Measurements from ENCODE around the gene RNPEPL1.
A peak's percentile ranks its signal among the peaks of the same experiment; 100 is the strongest.

Gene RNPEPL1

GRCh38 chr2:240586919-240587800 lies 18.9 kb downstream of the RNPEPL1 start:
- peak in 1 of 2 donors; percentile 37 for DNase-seq
- Histone ChIP-seq H3K9me3 (no peaks in the 10 kb centered on the region), H3K36me3 (peaks cover 0 to 29% (median 19%) of the 10 kb centered on the region in 3 donors), H3K27ac (peak overlapping the region; percentile 83 to 93), H3K4me1 (peaks cover 6 to 38% (median 33%) of the 10 kb centered on the region in 4 donors), H3K4me3 (peak overlapping the region; percentile 82 to 87), H3K27me3 (no peaks in the 10 kb centered on the region)
- no peak for TF ChIP-seq CTCF (IDR thresholded peaks at IDR 0.05)
- intact Hi-C loops (cut with DNase I; ENCODE audit: low total_unique reads), result loop anchor here (5.0 kb wide), 1 partner anchor 560 kb away; the partner anchor contains the start of gene NDUFA10

DNA sequence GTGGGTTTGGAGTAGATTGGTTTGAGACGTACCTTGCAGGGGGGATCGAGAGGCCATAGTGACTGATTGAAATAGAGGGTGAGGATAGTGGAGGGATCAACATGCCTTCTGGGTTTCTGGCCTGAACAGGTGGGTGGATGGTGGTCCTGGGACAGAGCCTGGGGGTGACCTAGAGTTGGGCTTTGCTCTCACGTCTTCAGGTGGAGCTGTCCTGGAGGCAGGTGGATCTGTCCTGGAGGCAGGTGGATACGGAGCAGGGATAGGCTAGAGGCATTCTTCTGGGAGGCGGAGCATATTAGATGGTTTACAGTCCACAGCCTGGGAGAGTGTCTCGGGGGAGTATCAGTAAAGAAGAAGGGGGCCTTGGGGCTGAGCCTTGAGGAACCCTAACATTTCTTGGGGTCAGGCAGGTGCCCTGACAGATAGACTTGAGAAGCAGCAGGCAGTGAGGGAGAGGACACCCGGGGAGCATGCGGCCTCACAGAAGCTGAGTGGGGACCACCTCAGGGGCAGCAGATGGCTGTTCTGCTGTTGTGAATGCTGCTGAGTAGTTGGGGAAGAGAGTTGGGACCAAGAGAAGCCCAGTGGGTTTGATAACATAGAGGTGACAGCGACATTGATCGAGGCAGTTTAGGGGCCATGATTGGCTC lies 19.8 kb downstream of the RNPEPL1 start:
- peak overlapping the region; percentile 82 to 87 for H3K4me3 ChIP-seq
- H3K27ac ChIP-seq, result no peak overlapping the region
- peak in 1 of 2 donors; percentile 37 for DNase-seq
- TF ChIP-seq CTCF (IDR thresholded peaks at IDR 0.05), result no peak
- H3K36me3 ChIP-seq, result peaks cover 0 to 38% (median 28%) of the 10 kb centered on the region in 3 donors
- no peaks in the 10 kb centered on the region for H3K27me3 ChIP-seq
- peaks cover 6 to 38% (median 33%) of the 10 kb centered on the region in 4 donors for H3K4me1 ChIP-seq
- intact Hi-C loops (cut with DNase I; ENCODE audit: low total_unique reads), result loop anchor here (5.0 kb wide), 1 partner anchor 561 kb away; the partner anchor contains the start of gene NDUFA10
- H3K9me3 ChIP-seq, result no peaks in the 10 kb centered on the region

- no peaks in the 10 kb centered on the region for H3K27me3 ChIP-seq
- peaks cover 0 to 43% (median 28%) of the 10 kb centered on the region in 3 donors for H3K36me3 ChIP-seq
- no peak for DNase-seq
- H3K4me1 ChIP-seq, result peaks cover 6 to 37% (median 33%) of the 10 kb centered on the region in 4 donors
- intact Hi-C loops (cut with DNase I; ENCODE audit: low total_unique reads), result loop anchor here (5.0 kb wide), 1 partner anchor 561 kb away; the partner anchor contains the start of gene NDUFA10
- no peaks in the 10 kb centered on the region for H3K9me3 ChIP-seq
- no peak overlapping the region for H3K27ac ChIP-seq
- no peak overlapping the region for H3K4me3 ChIP-seq
- TF ChIP-seq CTCF (IDR thresholded peaks at IDR 0.05), result no peak
Observed at GRCh38 chr2:240588669-240589068, 20.4 kb downstream of the RNPEPL1 start.

DNA sequence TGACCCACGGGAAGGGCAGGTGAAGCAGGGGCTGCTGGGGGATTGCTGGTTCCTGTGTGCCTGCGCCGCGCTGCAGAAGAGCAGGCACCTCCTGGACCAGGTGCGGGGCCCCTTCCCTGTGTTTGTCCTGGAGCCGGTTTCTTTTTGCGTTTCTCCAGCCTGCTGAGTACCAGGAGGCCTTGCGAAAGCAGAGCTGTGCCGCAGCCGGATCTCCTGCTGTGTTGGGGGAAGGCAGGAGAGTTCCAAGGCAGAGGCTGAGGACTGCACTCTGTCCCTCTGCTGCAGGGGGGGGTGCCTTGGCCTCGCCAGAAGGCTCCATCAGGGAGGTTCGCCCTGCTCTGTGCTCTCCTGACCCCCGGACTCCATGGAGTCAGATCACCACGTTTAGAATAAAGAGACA lies 21.1 kb downstream of the RNPEPL1 start:
- Histone ChIP-seq H3K27me3 (no peaks in the 10 kb centered on the region), H3K36me3 (peaks cover 0 to 50% (median 34%) of the 10 kb centered on the region in 3 donors), H3K27ac (no peak overlapping the region), H3K4me3 (no peak overlapping the region), H3K4me1 (peaks cover 6 to 36% (median 30%) of the 10 kb centered on the region in 4 donors), H3K9me3 (no peaks in the 10 kb centered on the region)
- DNase-seq, result peak in 1 of 2 donors; percentile 48
- intact Hi-C loops (cut with DNase I; ENCODE audit: low total_unique reads), result loop anchor here (5.0 kb wide), 1 partner anchor 562 kb away; the partner anchor contains the start of gene NDUFA10
- TF ChIP-seq CTCF (IDR thresholded peaks at IDR 0.05), result no peak

- Histone ChIP-seq H3K36me3 (peaks cover 0 to 55% (median 35%) of the 10 kb centered on the region in 3 donors), H3K9me3 (no peaks in the 10 kb centered on the region), H3K27ac (no peak overlapping the region), H3K4me3 (no peak overlapping the region), H3K4me1 (peaks cover 6 to 36% (median 25%) of the 10 kb centered on the region in 4 donors), H3K27me3 (no peaks in the 10 kb centered on the region)
- TF ChIP-seq CTCF (IDR thresholded peaks at IDR 0.05), result no peak
- intact Hi-C loops (cut with DNase I; ENCODE audit: low total_unique reads), result loop anchor here (5.0 to 10.0 kb wide), 2 partner anchors 563 to 565 kb away; partner anchors contain the start of genes NDUFA10 and PPP1R7
- DNase-seq, result peak in 1 of 2 donors; percentile 44
Observed at GRCh38 chr2:240589850-240590525, 21.7 kb downstream of the RNPEPL1 start.
